Measurements from ENCODE around the gene TMED9.

The TMED9 gene

DNA sequence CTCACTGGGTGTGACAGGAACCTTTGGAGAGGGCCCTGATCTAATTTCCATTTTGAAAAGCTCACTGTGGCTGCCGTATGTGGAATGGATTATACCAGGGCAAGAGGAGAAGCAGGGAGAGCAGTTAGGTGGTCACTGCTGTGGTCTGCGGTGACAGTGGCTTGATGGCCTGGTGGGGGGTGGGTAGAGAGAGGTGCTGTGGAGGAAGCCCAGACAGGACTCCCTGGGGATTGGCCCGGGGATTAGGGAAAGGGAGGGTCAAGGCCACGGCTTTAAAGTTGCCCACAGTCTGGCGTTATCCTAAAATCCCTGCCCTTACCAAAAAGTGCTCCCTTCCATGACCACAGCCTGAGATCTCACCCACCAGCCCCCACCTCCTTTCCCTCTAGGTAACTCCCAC is 12.7 kb downstream of the TMED9 start:
- Histone ChIP-seq H3K27me3 (ENCODE audit: control insufficient read depth in 1 of 2, insufficient read depth in 2 of 2, low read length in 2 of 2) (no peaks in the 10 kb centered on the region), H3K36me3 (ENCODE audit: control insufficient read depth in 1 of 2, insufficient read depth in 2 of 2, low read length in 2 of 2) (peaks cover 3 to 23% of the 10 kb centered on the region in 2 donors), H3K9ac (ENCODE audit: low read depth in 1 of 2, low read length in 2 of 2) (peak overlapping the region; percentile 22 to 61), H3K4me1 (ENCODE audit: control insufficient read depth in 1 of 2, insufficient read depth in 2 of 2, low read length in 2 of 2) (peaks cover 37 to 49% of the 10 kb centered on the region in 2 donors), H3K27ac (ENCODE audit: low read depth, low read length) (no peak overlapping the region), H3K9me3 (ENCODE audit: control insufficient read depth in 1 of 2, low read length in 2 of 2) (no peaks in the 10 kb centered on the region), H3K4me3 (ENCODE audit: low read depth in 1 of 2, low read length in 2 of 2) (peak overlapping the region; percentile 37 to 58)

DNA sequence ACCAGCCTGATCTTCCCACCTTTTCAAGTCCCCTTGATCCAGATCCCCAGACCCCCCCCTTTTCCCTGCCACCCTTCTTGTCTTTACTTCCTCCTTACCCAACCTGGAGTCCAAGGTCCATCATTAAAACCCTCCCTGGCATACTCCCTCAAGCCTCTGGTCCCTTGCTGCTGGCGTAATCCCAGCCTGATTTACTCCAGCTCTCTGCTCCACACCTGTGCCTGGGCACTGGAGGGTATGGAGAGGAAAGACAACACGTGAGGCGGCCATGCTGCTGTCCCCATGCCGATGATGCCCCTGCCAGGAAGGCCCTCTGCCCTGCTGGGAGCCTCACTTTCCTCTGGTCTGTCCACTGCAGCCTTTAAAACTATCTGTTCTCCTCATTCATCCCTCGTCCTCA is 13.1 kb downstream of the TMED9 start:
- H3K27me3 ChIP-seq (ENCODE audit: control insufficient read depth in 1 of 2, insufficient read depth in 2 of 2, low read length in 2 of 2) = no peaks in the 10 kb centered on the region
- H3K9me3 ChIP-seq (ENCODE audit: control insufficient read depth in 1 of 2, low read length in 2 of 2) = no peaks in the 10 kb centered on the region
- H3K27ac ChIP-seq (ENCODE audit: low read depth, low read length) = no peak overlapping the region
- H3K36me3 ChIP-seq (ENCODE audit: control insufficient read depth in 1 of 2, insufficient read depth in 2 of 2, low read length in 2 of 2) = peaks cover 3 to 27% of the 10 kb centered on the region in 2 donors
- H3K9ac ChIP-seq (ENCODE audit: low read depth in 1 of 2, low read length in 2 of 2) = peak overlapping the region; percentile 22 to 61
- peaks cover 37 to 49% of the 10 kb centered on the region in 2 donors for H3K4me1 ChIP-seq (ENCODE audit: control insufficient read depth in 1 of 2, insufficient read depth in 2 of 2, low read length in 2 of 2)
- peak overlapping the region; percentile 37 to 58 for H3K4me3 ChIP-seq (ENCODE audit: low read depth in 1 of 2, low read length in 2 of 2)

DNA sequence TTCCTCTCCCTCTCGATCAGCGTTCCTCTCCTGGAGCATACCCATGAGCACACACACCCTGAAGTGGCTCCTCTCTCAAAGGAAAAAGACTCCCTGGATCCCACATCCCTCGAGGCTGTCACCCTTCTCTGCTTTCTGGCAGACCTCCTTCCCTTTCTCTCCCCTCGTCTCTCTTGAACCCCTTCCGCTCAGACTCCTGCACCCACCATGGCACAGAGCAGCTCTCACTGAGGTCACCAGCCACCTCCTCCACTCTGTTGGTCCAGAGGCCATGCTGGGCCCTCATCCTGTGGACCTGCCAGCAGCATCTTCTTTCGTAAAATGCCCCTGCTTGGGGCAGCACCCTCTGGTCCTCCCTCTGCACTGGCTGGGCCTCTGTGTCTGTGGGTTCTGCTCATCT is 13.7 kb downstream of the TMED9 start:
- Histone ChIP-seq H3K9me3 (ENCODE audit: control insufficient read depth in 1 of 2, low read length in 2 of 2) (no peaks in the 10 kb centered on the region), H3K27me3 (ENCODE audit: control insufficient read depth in 1 of 2, insufficient read depth in 2 of 2, low read length in 2 of 2) (no peaks in the 10 kb centered on the region), H3K9ac (ENCODE audit: low read depth in 1 of 2, low read length in 2 of 2) (peak overlapping the region; percentile 9 to 22)

DNA sequence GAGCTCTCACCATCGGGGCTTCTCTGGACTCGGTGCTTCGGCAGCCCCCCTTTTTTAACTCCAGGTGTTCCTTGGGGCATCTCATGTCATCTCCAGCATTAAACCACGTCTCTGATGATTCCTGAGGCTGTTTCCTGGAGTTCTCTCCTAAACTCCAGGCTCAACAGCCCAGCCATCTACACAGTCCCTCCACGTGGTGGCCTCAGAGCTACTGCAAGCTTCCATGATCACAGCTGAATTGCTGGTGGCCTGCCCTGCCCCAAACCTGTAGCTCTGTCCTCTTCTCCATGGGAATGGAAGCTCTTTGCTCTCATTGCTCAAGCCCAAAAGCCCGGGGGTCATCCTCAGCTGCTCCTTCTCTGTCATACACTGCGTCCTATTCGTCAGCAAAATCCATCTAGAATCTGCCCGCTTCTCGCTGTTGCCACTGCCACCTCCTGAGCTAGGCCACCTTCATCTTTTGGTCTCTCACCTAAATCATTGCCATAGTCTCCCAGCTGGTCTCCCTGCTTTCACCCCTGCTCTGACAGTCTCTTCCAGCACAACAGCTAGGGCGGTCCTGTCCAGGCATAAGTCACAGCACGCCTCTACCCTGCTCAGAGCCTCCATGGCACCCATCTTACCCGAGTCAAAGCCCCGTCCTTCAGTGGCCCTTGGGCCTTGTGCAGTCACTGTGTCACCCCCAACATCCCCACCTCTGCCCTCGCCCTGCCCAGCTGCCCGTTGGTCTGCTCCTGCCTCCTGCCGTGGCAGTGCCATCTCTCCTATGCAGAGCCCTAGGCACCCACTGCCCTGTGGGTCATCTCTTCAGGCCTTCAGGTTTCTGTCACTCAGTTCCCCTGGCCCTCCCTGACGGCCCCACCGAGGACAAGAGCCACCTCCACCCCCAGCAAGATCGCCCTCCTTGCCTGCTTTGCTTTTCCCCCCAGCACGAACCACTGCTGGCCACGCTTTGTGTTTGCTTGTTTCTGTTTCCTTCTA is 14.4 kb downstream of the TMED9 start:
- no peak overlapping the region for H3K27ac ChIP-seq (ENCODE audit: low read depth, low read length)
- H3K36me3 ChIP-seq (ENCODE audit: control insufficient read depth in 1 of 2, insufficient read depth in 2 of 2, low read length in 2 of 2) = peaks cover 3 to 33% of the 10 kb centered on the region in 2 donors
- peaks cover 27 to 40% of the 10 kb centered on the region in 2 donors for H3K4me1 ChIP-seq (ENCODE audit: control insufficient read depth in 1 of 2, insufficient read depth in 2 of 2, low read length in 2 of 2)
- H3K4me3 ChIP-seq (ENCODE audit: low read depth in 1 of 2, low read length in 2 of 2) = no peak overlapping the region
- H3K27me3 ChIP-seq (ENCODE audit: control insufficient read depth in 1 of 2, insufficient read depth in 2 of 2, low read length in 2 of 2) = no peaks in the 10 kb centered on the region
- H3K9ac ChIP-seq (ENCODE audit: low read depth in 1 of 2, low read length in 2 of 2) = peak overlapping the region in 1 of 2 donors; percentile 16
- no peaks in the 10 kb centered on the region for H3K9me3 ChIP-seq (ENCODE audit: control insufficient read depth in 1 of 2, low read length in 2 of 2)

More for the DNA sequence above, 13.7 kb downstream of the TMED9 start:
- H3K4me1 ChIP-seq (ENCODE audit: control insufficient read depth in 1 of 2, insufficient read depth in 2 of 2, low read length in 2 of 2) = peaks cover 34 to 47% of the 10 kb centered on the region in 2 donors
- H3K27ac ChIP-seq (ENCODE audit: low read depth, low read length) = no peak overlapping the region
- peak overlapping the region; percentile 37 to 58 for H3K4me3 ChIP-seq (ENCODE audit: low read depth in 1 of 2, low read length in 2 of 2)
- peaks cover 3 to 30% of the 10 kb centered on the region in 2 donors for H3K36me3 ChIP-seq (ENCODE audit: control insufficient read depth in 1 of 2, insufficient read depth in 2 of 2, low read length in 2 of 2)

DNA sequence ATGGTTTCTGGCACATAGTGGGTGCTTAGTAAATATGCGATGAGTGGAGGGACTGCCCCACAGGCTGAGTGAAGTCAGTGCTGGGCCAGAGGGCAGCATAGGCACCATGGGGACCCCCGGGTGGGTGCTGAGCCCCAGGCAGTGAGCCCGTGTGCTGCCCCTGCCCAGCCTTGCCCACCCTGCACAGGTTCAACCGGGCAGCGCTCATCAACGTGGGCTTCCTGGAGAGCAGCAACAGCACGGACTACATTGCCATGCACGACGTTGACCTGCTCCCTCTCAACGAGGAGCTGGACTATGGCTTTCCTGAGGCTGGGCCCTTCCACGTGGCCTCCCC is 15.1 kb downstream of the TMED9 start:
- H3K9ac ChIP-seq (ENCODE audit: low read depth in 1 of 2, low read length in 2 of 2) = peak overlapping the region in 1 of 2 donors; percentile 51
- no peaks in the 10 kb centered on the region for H3K9me3 ChIP-seq (ENCODE audit: control insufficient read depth in 1 of 2, low read length in 2 of 2)
- H3K27ac ChIP-seq (ENCODE audit: low read depth, low read length) = no peak overlapping the region
- H3K4me3 ChIP-seq (ENCODE audit: low read depth in 1 of 2, low read length in 2 of 2) = no peak overlapping the region
- peaks cover 3 to 33% of the 10 kb centered on the region in 2 donors for H3K36me3 ChIP-seq (ENCODE audit: control insufficient read depth in 1 of 2, insufficient read depth in 2 of 2, low read length in 2 of 2)
- peaks cover 27 to 39% of the 10 kb centered on the region in 2 donors for H3K4me1 ChIP-seq (ENCODE audit: control insufficient read depth in 1 of 2, insufficient read depth in 2 of 2, low read length in 2 of 2)
- no peaks in the 10 kb centered on the region for H3K27me3 ChIP-seq (ENCODE audit: control insufficient read depth in 1 of 2, insufficient read depth in 2 of 2, low read length in 2 of 2)

DNA sequence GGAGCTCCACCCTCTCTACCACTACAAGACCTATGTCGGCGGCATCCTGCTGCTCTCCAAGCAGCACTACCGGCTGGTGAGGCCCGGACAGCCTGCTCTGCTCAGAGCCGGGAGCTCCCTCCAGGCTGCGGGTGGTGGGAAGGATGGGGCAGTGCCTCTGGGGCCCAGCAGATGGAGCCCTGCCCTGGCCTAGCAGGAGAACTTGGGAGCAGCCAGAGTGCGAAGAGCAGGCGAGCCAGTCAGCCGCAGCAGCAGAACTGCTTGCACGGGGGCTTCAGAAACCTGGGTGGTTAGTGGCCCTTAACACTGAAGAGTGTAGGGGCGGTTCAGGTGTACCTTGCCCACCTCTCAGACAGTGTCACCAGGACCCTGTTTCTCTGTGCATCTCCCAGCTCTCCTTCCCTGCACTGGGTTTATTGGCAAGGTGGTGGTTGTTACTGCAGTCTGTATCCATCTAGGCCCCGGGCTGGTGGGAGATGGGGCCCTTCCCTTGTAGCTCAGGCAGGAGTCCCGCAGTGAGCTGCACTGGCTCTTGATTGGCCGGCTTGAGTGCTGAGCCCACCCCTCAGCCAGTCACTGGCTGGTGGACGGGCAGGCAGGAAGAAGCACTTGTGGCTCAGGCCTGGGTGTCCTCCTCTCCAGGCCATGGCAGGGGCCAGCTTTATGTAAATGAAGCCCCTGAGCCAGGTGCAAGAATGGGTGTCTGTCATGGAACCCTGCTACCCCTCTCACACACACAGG is 15.6 kb downstream of the TMED9 start:
- H3K27me3 ChIP-seq (ENCODE audit: control insufficient read depth in 1 of 2, insufficient read depth in 2 of 2, low read length in 2 of 2) = no peaks in the 10 kb centered on the region
- peak overlapping the region in 1 of 2 donors; percentile 51 for H3K9ac ChIP-seq (ENCODE audit: low read depth in 1 of 2, low read length in 2 of 2)
- no peaks in the 10 kb centered on the region for H3K9me3 ChIP-seq (ENCODE audit: control insufficient read depth in 1 of 2, low read length in 2 of 2)
- no peak overlapping the region for H3K4me3 ChIP-seq (ENCODE audit: low read depth in 1 of 2, low read length in 2 of 2)
- H3K4me1 ChIP-seq (ENCODE audit: control insufficient read depth in 1 of 2, insufficient read depth in 2 of 2, low read length in 2 of 2) = peaks cover 27 to 41% of the 10 kb centered on the region in 2 donors
- H3K27ac ChIP-seq (ENCODE audit: low read depth, low read length) = no peak overlapping the region
- H3K36me3 ChIP-seq (ENCODE audit: control insufficient read depth in 1 of 2, insufficient read depth in 2 of 2, low read length in 2 of 2) = peaks cover 3 to 33% of the 10 kb centered on the region in 2 donors

DNA sequence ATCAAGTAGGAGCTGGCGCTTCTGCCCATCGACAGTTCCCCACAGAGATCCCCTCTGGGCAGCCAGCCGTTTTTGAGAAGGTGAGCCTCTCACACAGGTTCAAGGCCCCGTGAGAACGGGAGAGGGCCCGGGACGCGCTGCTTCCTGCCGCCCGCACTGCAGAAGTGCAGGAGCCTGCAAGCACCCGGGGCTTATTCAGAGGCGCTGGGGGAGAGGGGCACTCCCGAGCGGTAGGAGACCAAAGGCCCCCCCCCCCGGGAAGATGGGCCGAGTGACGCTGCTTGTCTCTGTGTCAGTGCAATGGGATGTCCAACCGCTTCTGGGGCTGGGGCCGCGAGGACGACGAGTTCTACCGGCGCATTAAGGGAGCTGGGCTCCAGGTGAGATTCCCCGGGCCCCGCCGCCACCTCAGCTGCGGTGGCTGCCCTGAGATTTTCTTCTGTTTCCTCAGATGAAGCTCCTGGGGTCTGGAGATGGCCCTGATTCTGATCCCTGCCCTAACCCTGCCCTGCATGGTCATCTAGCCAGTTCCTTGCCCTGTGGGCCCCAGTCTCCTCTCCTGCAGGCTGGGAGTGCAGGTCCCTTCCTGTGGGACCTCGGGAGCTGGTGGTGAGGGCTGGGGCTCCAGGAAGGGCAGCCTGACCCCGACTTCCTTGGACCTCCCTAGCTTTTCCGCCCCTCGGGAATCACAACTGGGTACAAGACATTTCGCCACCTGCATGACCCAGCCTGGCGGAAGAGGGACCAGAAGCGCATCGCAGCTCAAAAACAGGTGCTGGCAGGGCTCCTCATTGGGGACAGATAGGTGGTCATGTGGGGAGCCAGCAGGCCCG is 16.5 kb downstream of the TMED9 start:
- no peak overlapping the region for H3K9ac ChIP-seq (ENCODE audit: low read depth in 1 of 2, low read length in 2 of 2)
- no peak overlapping the region for H3K27ac ChIP-seq (ENCODE audit: low read depth, low read length)
- no peaks in the 10 kb centered on the region for H3K27me3 ChIP-seq (ENCODE audit: control insufficient read depth in 1 of 2, insufficient read depth in 2 of 2, low read length in 2 of 2)
- no peak overlapping the region for H3K4me3 ChIP-seq (ENCODE audit: low read depth in 1 of 2, low read length in 2 of 2)
- H3K9me3 ChIP-seq (ENCODE audit: control insufficient read depth in 1 of 2, low read length in 2 of 2) = no peaks in the 10 kb centered on the region
- peaks cover 27 to 39% of the 10 kb centered on the region in 2 donors for H3K4me1 ChIP-seq (ENCODE audit: control insufficient read depth in 1 of 2, insufficient read depth in 2 of 2, low read length in 2 of 2)
- H3K36me3 ChIP-seq (ENCODE audit: control insufficient read depth in 1 of 2, insufficient read depth in 2 of 2, low read length in 2 of 2) = peaks cover 3 to 33% of the 10 kb centered on the region in 2 donors

DNA sequence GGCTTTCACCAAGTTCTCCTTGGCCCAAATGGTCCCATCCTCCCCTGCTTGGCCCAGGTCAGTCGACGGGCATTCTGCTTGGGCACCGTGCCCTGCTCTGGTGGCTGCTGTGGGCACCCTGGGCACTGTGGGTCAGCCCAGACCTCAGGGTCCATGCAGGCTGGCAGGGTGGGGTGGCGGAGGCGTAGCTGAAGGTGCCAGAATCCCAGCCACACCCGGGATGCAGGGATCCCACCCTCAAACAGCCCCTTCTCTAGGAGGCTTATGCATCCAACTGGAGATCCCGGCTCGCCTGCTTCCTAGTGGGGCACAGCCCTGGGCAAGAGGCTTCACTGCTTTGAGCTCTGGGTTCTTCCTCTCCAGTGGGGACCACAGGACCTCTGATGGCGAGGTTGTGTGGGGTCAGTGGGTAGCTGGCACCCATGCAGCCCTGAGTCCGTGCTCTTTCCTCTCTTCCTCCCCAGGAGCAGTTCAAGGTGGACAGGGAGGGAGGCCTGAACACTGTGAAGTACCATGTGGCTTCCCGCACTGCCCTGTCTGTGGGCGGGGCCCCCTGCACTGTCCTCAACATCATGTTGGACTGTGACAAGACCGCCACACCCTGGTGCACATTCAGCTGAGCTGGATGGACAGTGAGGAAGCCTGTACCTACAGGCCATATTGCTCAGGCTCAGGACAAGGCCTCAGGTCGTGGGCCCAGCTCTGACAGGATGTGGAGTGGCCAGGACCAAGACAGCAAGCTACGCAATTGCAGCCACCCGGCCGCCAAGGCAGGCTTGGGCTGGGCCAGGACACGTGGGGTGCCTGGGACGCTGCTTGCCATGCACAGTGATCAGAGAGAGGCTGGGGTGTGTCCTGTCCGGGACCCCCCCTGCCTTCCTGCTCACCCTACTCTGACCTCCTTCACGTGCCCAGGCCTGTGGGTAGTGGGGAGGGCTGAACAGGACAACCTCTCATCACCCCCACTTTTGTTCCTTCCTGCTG is 17.4 kb downstream of the TMED9 start:
- Histone ChIP-seq H3K27ac (ENCODE audit: low read depth, low read length) (no peak overlapping the region), H3K36me3 (ENCODE audit: control insufficient read depth in 1 of 2, insufficient read depth in 2 of 2, low read length in 2 of 2) (peaks cover 3 to 33% of the 10 kb centered on the region in 2 donors), H3K4me3 (ENCODE audit: low read depth in 1 of 2, low read length in 2 of 2) (no peak overlapping the region)

More for the DNA sequence above, 17.4 kb downstream of the TMED9 start:
- Histone ChIP-seq H3K9ac (ENCODE audit: low read depth in 1 of 2, low read length in 2 of 2) (no peak overlapping the region), H3K27me3 (ENCODE audit: control insufficient read depth in 1 of 2, insufficient read depth in 2 of 2, low read length in 2 of 2) (no peaks in the 10 kb centered on the region), H3K4me1 (ENCODE audit: control insufficient read depth in 1 of 2, insufficient read depth in 2 of 2, low read length in 2 of 2) (peaks cover 27 to 34% of the 10 kb centered on the region in 2 donors), H3K9me3 (ENCODE audit: control insufficient read depth in 1 of 2, low read length in 2 of 2) (no peaks in the 10 kb centered on the region)

Data from duodenal mucosa (tissue), 2 donors.